K562 (cell line): Measurements from ENCODE around the gene TMEM63A. TPM values are rescaled to one million over a fixed set of nuclear protein-coding genes. Genes with fewer than 3 reads are reported as not detected.
A peak's percentile ranks its signal among the peaks of the same experiment; 100 is the strongest.

ENCODE experiments used
- ARID3B ChIP-seq: fragments of 250-450 bp; sonication (Bioruptor Pico); IDR thresholded peaks from 2 replicates; pipeline ENCODE4 v1.4.0; 2020; ENCODE audit warnings: borderline replicate concordance
- ARNT ChIP-seq, 2 experiments: fragments of 450-650 bp; IDR thresholded peaks; 2 replicates each; pipeline ENCODE4 v1.6.1; 2016; ENCODE audit warnings: mild to moderate bottlenecking in 1 of 2
- COPS2 ChIP-seq: fragments of 450-650 bp; conservative IDR thresholded peaks from 2 replicates; pipeline ENCODE4 v1.6.1; 2016; ENCODE audit warnings: mild to moderate bottlenecking, moderate library complexity
- CXXC5 ChIP-seq: fragments of 250-450 bp; sonication (Bioruptor Pico); IDR thresholded peaks from 2 replicates; pipeline ENCODE4 v1.8.0; 2022; ENCODE audit warnings: inconsistent platforms, mild to moderate bottlenecking, moderate library complexity
- DNMT1 ChIP-seq: fragments of 450-650 bp; IDR thresholded peaks from 2 replicates; pipeline ENCODE4 v1.6.1; 2016; ENCODE audit warnings: antibody characterized with exemption, mild to moderate bottlenecking
- HDAC6 ChIP-seq: IDR thresholded peaks from 2 replicates; pipeline ENCODE4 v1.6.1; 2012; ENCODE audit warnings: low read depth, mild to moderate bottlenecking, control low read depth, inconsistent platforms, low read length, moderate library complexity
- HMG20A ChIP-seq: fragments of 450-650 bp; formaldehyde crosslinking; conservative IDR thresholded peaks from 2 replicates; pipeline ENCODE4 v1.4.0; 2020; ENCODE audit warnings: mild to moderate bottlenecking, mixed read lengths
- HNRNPL ChIP-seq: fragments of 200-400 bp; formaldehyde crosslinking; IDR thresholded peaks from 2 replicates; pipeline ENCODE4 v1.6.1; 2017; ENCODE audit warnings: low read depth, mild to moderate bottlenecking, low read length
- IRF2 ChIP-seq: sonication (generic); formaldehyde crosslinking; IDR thresholded peaks from 2 replicates; pipeline ENCODE4 v1.8.1; 2022; ENCODE audit warnings: mild to moderate bottlenecking, missing genetic modification reagents
- KLF1 ChIP-seq: fragments of 450-650 bp; IDR thresholded peaks from 2 replicates; pipeline ENCODE4 v1.6.1; 2016; ENCODE audit warnings: missing genetic modification characterization, missing compliant biosample characterization
- MAZ ChIP-seq, 2 experiments: fragments of 450-650 bp in 1 of 2; sonication (generic) in 1 of 2; formaldehyde crosslinking; IDR thresholded peaks in 1 of 2; conservative IDR thresholded peaks in 1 of 2; 2 replicates each; pipeline versions ENCODE4 v1.4.0 to v1.5.0; 2020; ENCODE audit warnings: mild to moderate bottlenecking in 1 of 2, missing genetic modification reagents in 1 of 2
- MEF2A ChIP-seq: IDR thresholded peaks from 2 replicates; pipeline ENCODE4 v1.6.1; 2011; ENCODE audit warnings: low read depth, mild to moderate bottlenecking, low read length, moderate library complexity; ENCODE audit not compliant: control insufficient read depth
- MTA2 ChIP-seq: fragments of 450-650 bp; IDR thresholded peaks from 2 replicates; pipeline ENCODE4 v1.6.1; 2016; ENCODE audit warnings: low read depth
- NR0B1 ChIP-seq: fragments of 450-650 bp; IDR thresholded peaks from one replicate; pipeline ENCODE4 v1.6.1; 2018; ENCODE audit warnings: mild to moderate bottlenecking, moderate library complexity; ENCODE audit not compliant: partially characterized antibody
- PHF8 ChIP-seq: fragments of 200-600 bp; sonication (generic); IDR thresholded peaks from 2 replicates; pipeline ENCODE4 v1.6.1; 2012; ENCODE audit warnings: mixed run types, mild to moderate bottlenecking, inconsistent platforms, low read length, moderate library complexity, borderline replicate concordance
- RCOR1 ChIP-seq, 2 experiments: IDR thresholded peaks; 2 replicates each; pipeline ENCODE4 v1.6.1; 2012; ENCODE audit warnings: low read depth in 2 of 2, low read length in 2 of 2, borderline replicate concordance in 1 of 2, improper control_type of control experiment in 1 of 2
- TCF3 ChIP-seq: sonication (generic); formaldehyde crosslinking; IDR thresholded peaks from 2 replicates; pipeline ENCODE4 v1.4.0; 2020; ENCODE audit warnings: mild to moderate bottlenecking, missing genetic modification reagents
- TEAD1 ChIP-seq, 2 experiments: fragments of 450-650 bp in 1 of 2; sonication (generic) in 1 of 2; formaldehyde crosslinking; IDR thresholded peaks; 2 replicates each; pipeline versions ENCODE4 v1.4.0 to v1.8.0; 2020 to 2022; ENCODE audit warnings: mild to moderate bottlenecking in 2 of 2, missing genetic modification reagents in 1 of 2
- TEAD4 ChIP-seq, 2 experiments: sonication (generic) in 1 of 2; formaldehyde crosslinking in 1 of 2; IDR thresholded peaks; 2 replicates each; pipeline versions ENCODE4 v1.6.1 to v1.8.0; 2012 to 2022; ENCODE audit warnings: borderline replicate concordance in 1 of 2, inconsistent platforms in 1 of 2, low read length in 1 of 2, mild to moderate bottlenecking in 1 of 2, missing genetic modification reagents in 1 of 2
- ZNF197 ChIP-seq: fragments of 200-800 bp; sonication (Bioruptor generic); IDR thresholded peaks from 2 replicates; pipeline ENCODE4 v1.6.1; 2016; ENCODE audit warnings: low read depth, missing genetic modification characterization, missing compliant biosample characterization
- ZNF217 ChIP-seq: sonication (generic); formaldehyde crosslinking; IDR thresholded peaks from 2 replicates; pipeline ENCODE4 v1.8.0; 2022; ENCODE audit warnings: mild to moderate bottlenecking, missing genetic modification reagents
- ZNF740 ChIP-seq, 3 experiments: fragments of 200-800 bp in 1 of 3; sonication (Bioruptor generic) in 1 of 3; sonication (generic) in 1 of 3; formaldehyde crosslinking in 1 of 3; IDR thresholded peaks; 2 replicates each; pipeline versions ENCODE4 v1.6.1 to v1.8.0; 2016 to 2022; ENCODE audit warnings: mild to moderate bottlenecking in 2 of 3, missing compliant biosample characterization in 2 of 3, missing genetic modification characterization in 2 of 3, missing genetic modification reagents in 1 of 3
- polyA plus RNA-seq, 8 experiments: library from polyadenylated mRNA; depleted of rRNA in 4 of 8; stranded (reverse) in 5 of 8; unstranded in 3 of 8; fragments of >200 nt; fragmentation: Nextera tagmentation in 2 of 8; fragmentation: Illumina TruSeq in 1 of 8; extraction: Ambion mirVana in 2 of 8; extraction: Trizol in 1 of 8; gene quantifications; 2 replicates each; pipeline versions ENCODE4 v1.2.1 to v1.2.3, GENCODE V29; 2011 to 2014; ENCODE audit warnings: inconsistent platforms in 1 of 8, missing spikeins in 1 of 8
- total RNA-seq, 7 experiments: library from RNA; depleted of rRNA in 6 of 7; stranded (reverse); fragments of >200 nt in 6 of 7; fragmentation: Illumina TruSeq in 2 of 7; extraction: Trizol in 2 of 7; gene quantifications; 2 replicates each; pipeline versions ENCODE4 v1.2.1 to v1.2.3, GENCODE V29; 2011 to 2021; ENCODE audit warnings: low replicate concordance in 1 of 7

Gene TMEM63A
- total and polyA plus RNA-seq, 9 of the 15 experiments (the other 6 are each of a cell fraction or from before 2014, with no cell fraction given) = 2.0 to 54.6 (median 17.5) TPM

GRCh38 chr1:225923692-225924555 is 41.7 kb upstream of the TMEM63A start, which contains the start of gene PYCR2 (continued):
- no peak for TF ChIP-seq COPS2
- TF ChIP-seq HNRNPL = peak; percentile 75; the same call in 1 of the 2 replicates
- no peak for TF ChIP-seq IRF2 (CRISPR knock-in tag)
- no peak for TF ChIP-seq ZNF197
- TF ChIP-seq TEAD1 (CRISPR knock-in tag; IDR thresholded peaks at IDR 0.05) = peak in 1 of 2 experiments; percentile 57; a peak in 1 of 4 replicates
- TF ChIP-seq MAZ (CRISPR knock-in tag; conservative IDR thresholded peaks at IDR 0.05 in 1 of 2, IDR thresholded peaks at IDR 0.05 in 1 of 2) = peak; percentile 72 to 79
- TF ChIP-seq KLF1 (tag) = peak; percentile 82
- no peak for TF ChIP-seq ARNT (IDR thresholded peaks at IDR 0.05)
- TF ChIP-seq CXXC5 (CRISPR knock-in tag) = peak; percentile 94
- peak; percentile 96 for TF ChIP-seq PHF8
- TF ChIP-seq HMG20A = no peak
- peak in 1 of 2 experiments; percentile 53; a peak in 2 of 4 replicates for TF ChIP-seq RCOR1 (IDR thresholded peaks at IDR 0.05; ENCODE audit: borderline replicate concordance in 1 of 2, low read depth in 2 of 2, low read length in 2 of 2)
- no peak for TF ChIP-seq MTA2
- TF ChIP-seq HDAC6 = no peak
- no peak for TF ChIP-seq ZNF217
- no peak for TF ChIP-seq NR0B1
- TF ChIP-seq DNMT1 = 0 out of 2 replicates have a peak, but pooled peaks have one; percentile 20
- no peak for TF ChIP-seq ARID3B (CRISPR knock-in tag)
- peak; percentile 44 for TF ChIP-seq ZNF740 (CRISPR knock-in tag; IDR thresholded peaks at IDR 0.05)
- peak in 1 of 2 experiments; percentile 95; a peak in 2 of 4 replicates for TF ChIP-seq ZNF740 (tag; IDR thresholded peaks at IDR 0.05)
- peak; percentile 44; the same call in 1 of the 2 replicates for TF ChIP-seq TCF3 (CRISPR knock-in tag)
- no peak for TF ChIP-seq TEAD4 (IDR thresholded peaks at IDR 0.05; ENCODE audit: low read length)
- TF ChIP-seq TEAD4 (CRISPR knock-in tag; IDR thresholded peaks at IDR 0.05; ENCODE audit: borderline replicate concordance) = no peak
- TF ChIP-seq MEF2A = no peak
